C4-2B (cell line): ENCODE results near the gene TTYH3.

ENCODE experiments used
- ZFX ChIP-seq: fragments of 450-650 bp; IDR thresholded peaks from 2 replicates; pipeline ENCODE4 v1.6.1; 2017
- TF ChIP-seq, protein P1 (sequence below): fragments of 450-650 bp; conservative IDR thresholded peaks from 2 replicates; pipeline ENCODE4 v1.5.1; 2017; ENCODE audit warnings: mild to moderate bottlenecking

DNA sequence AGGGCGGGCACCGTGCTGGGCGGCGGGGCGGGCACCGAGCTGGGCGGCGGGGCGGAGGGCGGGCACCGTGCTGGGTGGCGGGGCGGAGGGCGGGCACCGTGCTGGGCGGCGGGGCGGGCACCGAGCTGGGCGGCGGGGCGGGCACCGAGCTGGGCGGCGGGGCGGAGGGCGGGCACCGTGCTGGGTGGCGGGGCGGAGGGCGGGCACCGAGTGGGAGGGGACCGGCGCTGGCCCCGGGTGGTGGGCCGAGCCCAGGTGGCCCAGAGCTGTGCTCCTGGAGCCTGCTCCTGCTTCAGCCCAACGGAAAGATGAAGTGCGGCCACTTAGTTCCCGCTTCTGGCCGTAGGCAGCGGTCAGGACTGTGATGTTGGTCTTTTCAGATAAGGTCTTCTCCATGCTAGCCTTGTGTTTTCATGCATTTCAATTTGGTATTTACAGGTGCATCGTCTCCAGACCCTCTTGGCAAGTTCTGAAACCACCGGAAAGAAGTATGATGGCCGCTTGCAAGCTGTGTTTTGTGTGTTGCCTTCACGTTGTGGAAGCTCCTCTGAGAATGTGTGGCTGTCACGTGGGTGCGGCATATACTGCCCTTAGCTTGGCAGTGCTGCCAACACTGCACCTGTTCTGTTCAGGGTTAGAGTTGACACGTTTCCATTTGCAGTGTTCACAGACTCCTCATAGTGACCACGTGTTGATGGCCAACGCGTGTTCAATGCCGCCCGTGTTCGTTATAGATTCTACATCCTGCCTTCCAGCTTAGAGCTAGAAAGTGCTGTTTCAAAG, 47.8 kb upstream of the TTYH3 start:
- TF ChIP-seq, protein P1, sequence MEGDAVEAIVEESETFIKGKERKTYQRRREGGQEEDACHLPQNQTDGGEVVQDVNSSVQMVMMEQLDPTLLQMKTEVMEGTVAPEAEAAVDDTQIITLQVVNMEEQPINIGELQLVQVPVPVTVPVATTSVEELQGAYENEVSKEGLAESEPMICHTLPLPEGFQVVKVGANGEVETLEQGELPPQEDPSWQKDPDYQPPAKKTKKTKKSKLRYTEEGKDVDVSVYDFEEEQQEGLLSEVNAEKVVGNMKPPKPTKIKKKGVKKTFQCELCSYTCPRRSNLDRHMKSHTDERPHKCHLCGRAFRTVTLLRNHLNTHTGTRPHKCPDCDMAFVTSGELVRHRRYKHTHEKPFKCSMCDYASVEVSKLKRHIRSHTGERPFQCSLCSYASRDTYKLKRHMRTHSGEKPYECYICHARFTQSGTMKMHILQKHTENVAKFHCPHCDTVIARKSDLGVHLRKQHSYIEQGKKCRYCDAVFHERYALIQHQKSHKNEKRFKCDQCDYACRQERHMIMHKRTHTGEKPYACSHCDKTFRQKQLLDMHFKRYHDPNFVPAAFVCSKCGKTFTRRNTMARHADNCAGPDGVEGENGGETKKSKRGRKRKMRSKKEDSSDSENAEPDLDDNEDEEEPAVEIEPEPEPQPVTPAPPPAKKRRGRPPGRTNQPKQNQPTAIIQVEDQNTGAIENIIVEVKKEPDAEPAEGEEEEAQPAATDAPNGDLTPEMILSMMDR, result no peak
- no peak for TF ChIP-seq ZFX
